ENCODE measurements around the gene ZFYVE28.

Gene ZFYVE28

GRCh38 chr4:2245787-2246275, 172.6 kb downstream of the ZFYVE28 start:
- no peak for FAIRE-seq
- DNase-seq (ENCODE audit: insufficient read length, low spot score): no peak
- TF ChIP-seq POU2F2 (IDR thresholded peaks at IDR 0.05; ENCODE audit: low read depth, low read length): no peak

GRCh38 chr4:2245057-2245786, 173.2 kb downstream of the ZFYVE28 start:
- TF ChIP-seq TAF1 (IDR thresholded peaks at IDR 0.05; ENCODE audit: low read depth, low read length): no peak
- no peak for TF ChIP-seq SPI1 (IDR thresholded peaks at IDR 0.05; ENCODE audit: low read depth, low read length)
- no peak for TF ChIP-seq PAX5 (IDR thresholded peaks at IDR 0.05; ENCODE audit: insufficient read depth, low read length, severe bottlenecking)
- no peak for TF ChIP-seq POLR2AphosphoS5 (IDR thresholded peaks at IDR 0.05; ENCODE audit: low read depth, low read length)
- no peak for TF ChIP-seq POLR2A (IDR thresholded peaks at IDR 0.05; ENCODE audit: low read depth, low read length)
- no peak for TF ChIP-seq POU2F2 (IDR thresholded peaks at IDR 0.05; ENCODE audit: low read depth, low read length)
- no peak for FAIRE-seq
- DNase-seq (ENCODE audit: insufficient read length, low spot score): no peak

GRCh38 chr4:2243681-2244380, 174.6 kb downstream of the ZFYVE28 start:
- TF ChIP-seq TAF1 (IDR thresholded peaks at IDR 0.05; ENCODE audit: low read depth, low read length) (no peak), SPI1 (IDR thresholded peaks at IDR 0.05; ENCODE audit: low read depth, low read length) (peak; percentile 68)
- no peak for DNase-seq (ENCODE audit: insufficient read length, low spot score)
- FAIRE-seq: no peak

- FAIRE-seq (peak; percentile 100), DNase-seq (ENCODE audit: insufficient read length, low spot score) (peak; percentile 98)
- TF ChIP-seq POLR2A (IDR thresholded peaks at IDR 0.05; ENCODE audit: low read depth, low read length): peak; percentile 35; the same call in 1 of the 2 replicates
- 0 out of 2 replicates have a peak, but pooled peaks have one; percentile 36 for TF ChIP-seq TAF1 (IDR thresholded peaks at IDR 0.05; ENCODE audit: low read depth, low read length)
- no peak for TF ChIP-seq PAX5 (IDR thresholded peaks at IDR 0.05; ENCODE audit: insufficient read depth, low read length, severe bottlenecking)
- peak; percentile 71 for TF ChIP-seq POLR2AphosphoS5 (IDR thresholded peaks at IDR 0.05; ENCODE audit: low read depth, low read length)
These were observed 176.8 kb downstream of the ZFYVE28 start, which contains the start of the genes HAUS3 and POLN for GRCh38 chr4:2241410-2242353. Gene HAUS3, minus strand, starts transcription at chr4:2242121. Its CDS starts 1,175 bp downstream, at chr4:2240946. Gene POLN, minus strand, starts transcription at chr4:2242121. Its CDS starts 12,890 bp downstream, at chr4:2229231.

GRCh38 chr4:2241003-2241402, 177.4 kb downstream of the ZFYVE28 start:
- TF ChIP-seq POU2F2 (IDR thresholded peaks at IDR 0.05; ENCODE audit: low read depth, low read length): no peak
- TF ChIP-seq SPI1 (IDR thresholded peaks at IDR 0.05; ENCODE audit: low read depth, low read length): no peak
- TF ChIP-seq PAX5 (IDR thresholded peaks at IDR 0.05; ENCODE audit: insufficient read depth, low read length, severe bottlenecking): no peak
- TF ChIP-seq POLR2AphosphoS5 (IDR thresholded peaks at IDR 0.05; ENCODE audit: low read depth, low read length): no peak
- TF ChIP-seq TAF1 (IDR thresholded peaks at IDR 0.05; ENCODE audit: low read depth, low read length): no peak
- TF ChIP-seq POLR2A (IDR thresholded peaks at IDR 0.05; ENCODE audit: low read depth, low read length): no peak
- DNase-seq (ENCODE audit: insufficient read length, low spot score): no peak
- peak; percentile 79 for FAIRE-seq

GRCh38 chr4:2236944-2237666, 181.3 kb downstream of the ZFYVE28 start:
- DNase-seq (ENCODE audit: insufficient read length, low spot score) (no peak), FAIRE-seq (no peak)
- TF ChIP-seq POLR2AphosphoS5 (IDR thresholded peaks at IDR 0.05; ENCODE audit: low read depth, low read length) (no peak), PAX5 (IDR thresholded peaks at IDR 0.05; ENCODE audit: insufficient read depth, low read length, severe bottlenecking) (no peak), POLR2A (IDR thresholded peaks at IDR 0.05; ENCODE audit: low read depth, low read length) (no peak), POU2F2 (IDR thresholded peaks at IDR 0.05; ENCODE audit: low read depth, low read length) (no peak), TAF1 (IDR thresholded peaks at IDR 0.05; ENCODE audit: low read depth, low read length) (no peak), SPI1 (IDR thresholded peaks at IDR 0.05; ENCODE audit: low read depth, low read length) (no peak)

- TF ChIP-seq SPI1 (IDR thresholded peaks at IDR 0.05; ENCODE audit: low read depth, low read length): no peak
- TF ChIP-seq POLR2AphosphoS5 (IDR thresholded peaks at IDR 0.05; ENCODE audit: low read depth, low read length): no peak
- TF ChIP-seq TAF1 (IDR thresholded peaks at IDR 0.05; ENCODE audit: low read depth, low read length): no peak
- TF ChIP-seq PAX5 (IDR thresholded peaks at IDR 0.05; ENCODE audit: insufficient read depth, low read length, severe bottlenecking): no peak
- no peak for TF ChIP-seq POU2F2 (IDR thresholded peaks at IDR 0.05; ENCODE audit: low read depth, low read length)
- no peak for TF ChIP-seq POLR2A (IDR thresholded peaks at IDR 0.05; ENCODE audit: low read depth, low read length)
- DNase-seq (ENCODE audit: insufficient read length, low spot score) (no peak), FAIRE-seq (no peak)
These were observed 187.4 kb downstream of the ZFYVE28 start for GRCh38 chr4:2231082-2231481.

GRCh38 chr4:2226261-2226660, 192.2 kb downstream of the ZFYVE28 start:
- FAIRE-seq: no peak
- TF ChIP-seq PAX5 (IDR thresholded peaks at IDR 0.05; ENCODE audit: insufficient read depth, low read length, severe bottlenecking): no peak
- no peak for TF ChIP-seq POU2F2 (IDR thresholded peaks at IDR 0.05; ENCODE audit: low read depth, low read length)
- TF ChIP-seq POLR2A (IDR thresholded peaks at IDR 0.05; ENCODE audit: low read depth, low read length): no peak
- no peak for TF ChIP-seq SPI1 (IDR thresholded peaks at IDR 0.05; ENCODE audit: low read depth, low read length)
- TF ChIP-seq POLR2AphosphoS5 (IDR thresholded peaks at IDR 0.05; ENCODE audit: low read depth, low read length): no peak
- no peak for TF ChIP-seq TAF1 (IDR thresholded peaks at IDR 0.05; ENCODE audit: low read depth, low read length)
- no peak for DNase-seq (ENCODE audit: insufficient read length, low spot score)
